HCEC 1CT (cell line): ENCODE data around the gene OOSP4B.
"Not testable (repeated sequence)": the region's sequence is repeated elsewhere in the genome, so short reads cannot be mapped to it uniquely, and the experiment has no call there.

Source experiments
- DNase-seq: peaks from one replicate; pipeline ENCODE4 v3.0.0-alpha.2; 2017

OOSP4B gene

DNA sequence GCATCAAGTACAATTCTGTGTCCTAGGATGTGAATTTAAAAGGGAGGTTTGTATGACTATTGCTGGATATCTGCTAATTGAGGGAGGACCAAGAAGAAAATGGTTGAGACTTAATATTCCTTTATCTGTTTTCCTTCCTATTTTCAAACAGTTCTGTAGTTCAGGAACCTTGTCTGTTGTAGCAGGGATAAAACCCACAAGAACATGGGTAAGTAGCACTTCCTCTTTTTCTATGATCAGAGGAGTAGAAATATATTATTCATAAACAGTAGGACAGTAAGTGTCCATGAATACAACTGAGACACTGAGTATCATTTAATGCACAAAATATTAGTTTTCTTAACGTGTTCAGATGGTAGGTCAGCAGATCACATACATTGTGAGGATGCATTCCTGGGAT, 47.1 kb downstream of the OOSP4B start:
- no peak for DNase-seq

- DNase-seq = no peak
These were observed 48.8 kb downstream of the OOSP4B start for GRCh38 chr11:60065801-60066200.

DNA sequence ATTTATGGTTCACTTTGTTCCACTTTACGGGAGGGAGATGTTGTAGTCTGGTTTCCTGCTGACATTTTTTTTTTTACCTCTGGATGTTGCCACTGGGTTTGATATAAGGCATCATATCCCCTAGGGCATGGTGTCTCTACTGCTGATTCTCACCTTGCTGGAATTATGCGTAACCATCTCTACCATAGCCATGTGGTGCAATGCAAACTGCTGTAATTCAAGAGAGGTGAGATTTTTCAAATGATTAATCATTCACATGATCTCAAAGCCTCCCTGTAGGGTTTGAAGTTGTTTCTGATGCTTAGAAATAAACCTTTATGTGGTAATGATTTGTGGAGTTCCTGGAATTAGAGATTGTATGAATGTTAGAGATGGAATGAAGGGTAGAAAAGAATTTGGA, 52.5 kb downstream of the OOSP4B start:
- DNase-seq = no peak

DNA sequence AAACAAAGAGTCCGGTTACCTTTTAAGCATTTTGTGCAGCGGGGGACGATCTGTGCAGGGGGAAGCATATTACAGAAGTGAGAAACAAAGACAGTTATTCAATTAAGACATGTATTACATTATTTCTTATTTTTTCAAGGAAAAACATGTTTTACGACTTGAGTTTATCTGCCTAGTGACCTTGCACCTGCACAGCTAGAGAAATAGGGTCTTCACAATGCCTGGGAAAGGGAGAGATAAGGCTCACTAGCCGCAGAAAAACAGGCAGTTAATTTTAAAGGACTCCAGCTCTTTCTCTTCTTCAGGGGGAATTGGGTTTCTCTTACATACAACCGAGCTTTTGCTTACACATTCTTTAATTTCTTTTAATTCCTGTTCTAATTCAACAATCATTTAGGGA, 54.7 kb downstream of the OOSP4B start:
- not testable (repeated sequence) for DNase-seq

DNA sequence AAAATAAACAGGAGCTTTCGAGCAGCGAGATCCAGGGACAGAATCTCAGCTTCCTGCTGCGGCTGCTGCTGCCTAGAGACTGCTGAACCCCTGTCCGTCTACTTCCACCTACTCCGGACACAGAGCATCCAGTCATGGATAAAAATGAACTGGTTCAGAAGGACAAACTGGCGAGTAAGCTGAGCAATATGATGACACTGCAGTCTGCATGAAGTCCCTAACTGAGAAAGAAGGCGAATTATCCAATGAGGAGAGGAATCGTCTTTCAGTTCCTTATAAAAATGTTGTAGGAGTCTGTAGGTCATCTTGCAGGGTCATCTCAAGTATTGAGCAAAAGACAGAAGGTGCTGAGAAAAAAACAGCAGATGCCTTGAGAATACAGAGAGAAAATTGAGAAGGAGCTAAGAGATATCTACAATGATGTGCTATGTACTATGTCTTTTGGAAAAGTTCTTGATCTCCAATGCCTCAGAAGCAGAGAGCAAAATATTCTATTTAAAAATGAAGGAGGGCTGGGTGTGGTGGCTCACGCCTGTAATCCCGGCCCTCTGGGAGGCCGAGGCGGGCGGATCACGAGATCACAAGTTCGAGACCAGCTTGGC, 60.3 kb downstream of the OOSP4B start:
- no peak for DNase-seq

DNA sequence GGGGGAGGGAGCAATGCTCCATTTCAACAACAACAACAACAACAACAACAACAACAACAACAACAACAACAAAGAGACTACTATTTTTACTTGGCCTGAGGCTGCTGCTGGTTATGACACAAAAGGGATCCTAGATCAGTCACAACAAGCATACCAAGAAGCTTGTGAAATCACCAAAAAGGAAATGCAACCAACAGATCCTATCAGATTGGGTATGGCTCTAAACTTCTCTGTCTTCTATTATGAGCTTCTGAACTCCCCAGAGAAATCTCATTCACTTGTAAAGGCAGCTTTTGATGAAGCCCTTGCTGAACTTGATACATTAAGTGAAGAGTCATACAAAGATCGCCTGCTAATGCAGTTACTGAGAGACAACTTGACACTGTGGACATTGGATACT, 61.0 kb downstream of the OOSP4B start:
- no peak for DNase-seq

DNA sequence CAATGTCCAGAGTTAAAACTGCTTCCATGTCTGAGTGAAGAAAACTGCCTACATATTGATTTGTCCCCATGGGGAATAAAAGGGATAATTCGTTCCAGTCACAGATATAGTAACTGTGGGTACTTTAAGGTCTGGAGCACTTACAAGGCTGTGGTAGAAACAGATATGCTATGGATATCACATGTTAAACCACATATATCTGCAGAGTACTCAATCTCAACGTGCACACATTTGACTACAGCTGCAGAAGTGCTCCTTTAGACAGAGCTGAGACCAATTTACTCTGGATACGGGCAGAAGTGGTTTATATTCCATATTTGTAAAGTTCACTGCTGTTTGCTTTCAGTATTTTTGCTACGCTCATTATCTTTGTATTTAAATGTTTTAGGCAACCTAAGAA, 61.8 kb downstream of the OOSP4B start:
- DNase-seq = no peak

GRCh38 chr11:60080535-60080934, 63.6 kb downstream of the OOSP4B start:
- DNase-seq = no peak
